OCI-LY1 (cell line): Measurements from ENCODE around the gene TP73.
A peak's percentile ranks its signal among the peaks of the same experiment; 100 is the strongest.

Source experiments
- H2AFZ ChIP-seq: fragments of 200-600 bp; sonication (generic), shearing (Covaris generic); 2 replicates; pipeline ENCODE4 v1.6.0; 2014; ENCODE audit warnings: antibody characterized with exemption, mild to moderate bottlenecking, low read length
- H3F3A ChIP-seq: fragments of 200-600 bp; sonication (generic), shearing (Covaris generic); 2 replicates; pipeline ENCODE4 v1.6.0; 2014; ENCODE audit warnings: mild to moderate bottlenecking, antibody characterized with exemption, low read length, moderate library complexity; ENCODE audit not compliant: insufficient read depth
- H3K27ac ChIP-seq: fragments of 200-600 bp; sonication (generic); 2 replicates; pipeline ENCODE4 v1.5.1; 2014; ENCODE audit warnings: low read length, mixed run types, mild to moderate bottlenecking, low read depth; ENCODE audit not compliant: poor library complexity, severe bottlenecking
- H3K27me3 ChIP-seq: fragments of 200-600 bp; sonication (generic); 2 replicates; pipeline ENCODE4 v1.6.0; 2014; ENCODE audit warnings: antibody characterized with exemption, mild to moderate bottlenecking, low read length, moderate library complexity; ENCODE audit not compliant: insufficient read depth
- H3K36me3 ChIP-seq: fragments of 200-600 bp; sonication (generic); 2 replicates; pipeline ENCODE4 v1.6.1; 2014; ENCODE audit warnings: mild to moderate bottlenecking, antibody characterized with exemption, low read length, moderate library complexity, mixed read lengths; ENCODE audit not compliant: insufficient read depth
- H3K4me1 ChIP-seq: fragments of 200-600 bp; sonication (generic); 2 replicates; pipeline ENCODE4 v1.5.1; 2014; ENCODE audit warnings: mild to moderate bottlenecking, low read length, moderate library complexity; ENCODE audit not compliant: insufficient read depth, severe bottlenecking
- H3K4me2 ChIP-seq: fragments of 200-600 bp; sonication (generic), shearing (Covaris generic); 2 replicates; pipeline ENCODE4 v1.6.1; 2014; ENCODE audit warnings: low read length
- H3K4me3 ChIP-seq: fragments of 200-600 bp; sonication (generic); 2 replicates; pipeline ENCODE4 v1.5.1; 2014; ENCODE audit warnings: low read length, low read depth, mild to moderate bottlenecking, mixed read lengths; ENCODE audit not compliant: poor library complexity, severe bottlenecking
- H3K79me2 ChIP-seq: fragments of 200-600 bp; shearing (Covaris generic); 2 replicates; pipeline ENCODE4 v1.6.1; 2016; ENCODE audit warnings: mixed run types, low read length, mixed read lengths; ENCODE audit not compliant: insufficient read depth
- H3K9ac ChIP-seq: fragments of 200-600 bp; sonication (generic), shearing (Covaris generic); 2 replicates; pipeline ENCODE4 v1.6.1; 2014; ENCODE audit warnings: mild to moderate bottlenecking, low read length, mixed read lengths
- H3K9me2 ChIP-seq: fragments of 200-600 bp; sonication (generic), shearing (Covaris generic); 2 replicates; pipeline ENCODE4 v1.6.1; 2014; ENCODE audit warnings: low read depth, mild to moderate bottlenecking, low read length, mixed read lengths
- H3K9me3 ChIP-seq: fragments of 200-600 bp; shearing (Covaris generic); 2 replicates; pipeline ENCODE4 v1.6.1; 2014; ENCODE audit warnings: low read length, mixed read lengths
- H4K20me1 ChIP-seq: fragments of 200-600 bp; sonication (generic), shearing (Covaris generic); 2 replicates; pipeline ENCODE4 v1.6.0; 2016; ENCODE audit warnings: mild to moderate bottlenecking, low read length; ENCODE audit not compliant: insufficient read depth
- CTCF ChIP-seq: fragments of 200-600 bp; sonication (generic), shearing (Covaris generic); IDR thresholded peaks from 2 replicates; pipeline ENCODE4 v1.5.1; 2017; ENCODE audit warnings: mild to moderate bottlenecking, antibody characterized with exemption, low read length, moderate library complexity, mixed read lengths
- EZH2 ChIP-seq: fragments of 200-600 bp; sonication (generic), shearing (Covaris generic); IDR thresholded peaks from 2 replicates; pipeline ENCODE4 v1.8.0; 2017; ENCODE audit warnings: borderline replicate concordance, mixed run types, mild to moderate bottlenecking, antibody characterized with exemption, low read length, moderate library complexity, mixed read lengths

Gene TP73

GRCh38 chr1:3768811-3769390 lies 116.6 kb downstream of the TP73 start:
- no peak overlapping the region for H3K4me3 ChIP-seq
- no peaks in the 10 kb centered on the region for H3K79me2 ChIP-seq
- H4K20me1 ChIP-seq, result no peaks in the 10 kb centered on the region
- TF ChIP-seq EZH2, result no peak
- no peak for TF ChIP-seq CTCF
- H3K4me1 ChIP-seq, result peaks cover 9% of the 10 kb centered on the region
- H3K9ac ChIP-seq, result no peak overlapping the region
- H3K9me3 ChIP-seq, result no peaks in the 10 kb centered on the region
- H3K27ac ChIP-seq, result no peak overlapping the region
- no peaks in the 10 kb centered on the region for H3F3A ChIP-seq
- no peak overlapping the region for H2AFZ ChIP-seq
- no peaks in the 10 kb centered on the region for H3K9me2 ChIP-seq
- no peaks in the 10 kb centered on the region; the same call in none of the 2 replicates for H3K27me3 ChIP-seq
- no peak overlapping the region for H3K4me2 ChIP-seq
- no peaks in the 10 kb centered on the region for H3K36me3 ChIP-seq

GRCh38 chr1:3770047-3770765 lies 117.9 kb downstream of the TP73 start:
- no peaks in the 10 kb centered on the region for H3F3A ChIP-seq
- no peaks in the 10 kb centered on the region for H3K79me2 ChIP-seq
- no peaks in the 10 kb centered on the region for H3K36me3 ChIP-seq
- no peaks in the 10 kb centered on the region; the same call in none of the 2 replicates for H3K27me3 ChIP-seq
- H4K20me1 ChIP-seq, result no peaks in the 10 kb centered on the region
- no peak overlapping the region for H3K27ac ChIP-seq
- H3K9ac ChIP-seq, result no peak overlapping the region
- H3K4me3 ChIP-seq, result no peak overlapping the region
- no peaks in the 10 kb centered on the region for H3K9me3 ChIP-seq
- H2AFZ ChIP-seq, result no peak overlapping the region
- TF ChIP-seq CTCF, result no peak
- no peak for TF ChIP-seq EZH2
- H3K4me1 ChIP-seq, result peaks cover 12% of the 10 kb centered on the region
- H3K9me2 ChIP-seq, result no peaks in the 10 kb centered on the region
- no peak overlapping the region for H3K4me2 ChIP-seq

GRCh38 chr1:3771108-3772026 lies 119.1 kb downstream of the TP73 start:
- no peaks in the 10 kb centered on the region for H3K9me3 ChIP-seq
- no peaks in the 10 kb centered on the region for H3K36me3 ChIP-seq
- H4K20me1 ChIP-seq, result no peaks in the 10 kb centered on the region
- H3F3A ChIP-seq, result no peaks in the 10 kb centered on the region
- peaks cover 23% of the 10 kb centered on the region for H3K4me1 ChIP-seq
- H3K4me3 ChIP-seq, result peak overlapping the region; percentile 64
- H2AFZ ChIP-seq, result no peak overlapping the region
- H3K4me2 ChIP-seq, result peak overlapping the region; percentile 74
- no peak overlapping the region for H3K27ac ChIP-seq
- TF ChIP-seq EZH2 (no peak), CTCF (no peak)
- no peaks in the 10 kb centered on the region for H3K9me2 ChIP-seq
- H3K9ac ChIP-seq, result peak overlapping the region; percentile 46
- H3K27me3 ChIP-seq, result no peaks in the 10 kb centered on the region; the same call in 1 of the 2 replicates
- no peaks in the 10 kb centered on the region for H3K79me2 ChIP-seq
